ENCODE results near the gene SELL.

DNA sequence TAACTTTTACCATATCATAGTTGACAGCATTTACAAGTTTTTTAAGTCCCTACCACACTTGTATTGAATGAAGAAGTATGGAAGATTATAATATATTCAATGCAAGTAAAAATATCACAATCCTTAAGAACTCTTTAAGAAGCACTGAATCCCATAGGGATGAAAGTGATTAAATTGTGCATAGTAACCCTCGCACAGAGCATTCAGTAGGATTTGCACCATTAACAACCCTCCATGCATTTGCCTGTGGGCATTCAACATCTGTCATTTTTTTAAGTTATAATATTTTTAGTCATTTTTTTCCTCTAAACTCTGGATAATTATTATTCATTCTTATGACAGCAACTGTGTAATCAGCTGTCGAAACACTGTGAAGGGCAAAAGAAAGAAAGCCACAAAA, 12.3 kb upstream of the SELL start:
- TF ChIP-seq, protein P1, sequence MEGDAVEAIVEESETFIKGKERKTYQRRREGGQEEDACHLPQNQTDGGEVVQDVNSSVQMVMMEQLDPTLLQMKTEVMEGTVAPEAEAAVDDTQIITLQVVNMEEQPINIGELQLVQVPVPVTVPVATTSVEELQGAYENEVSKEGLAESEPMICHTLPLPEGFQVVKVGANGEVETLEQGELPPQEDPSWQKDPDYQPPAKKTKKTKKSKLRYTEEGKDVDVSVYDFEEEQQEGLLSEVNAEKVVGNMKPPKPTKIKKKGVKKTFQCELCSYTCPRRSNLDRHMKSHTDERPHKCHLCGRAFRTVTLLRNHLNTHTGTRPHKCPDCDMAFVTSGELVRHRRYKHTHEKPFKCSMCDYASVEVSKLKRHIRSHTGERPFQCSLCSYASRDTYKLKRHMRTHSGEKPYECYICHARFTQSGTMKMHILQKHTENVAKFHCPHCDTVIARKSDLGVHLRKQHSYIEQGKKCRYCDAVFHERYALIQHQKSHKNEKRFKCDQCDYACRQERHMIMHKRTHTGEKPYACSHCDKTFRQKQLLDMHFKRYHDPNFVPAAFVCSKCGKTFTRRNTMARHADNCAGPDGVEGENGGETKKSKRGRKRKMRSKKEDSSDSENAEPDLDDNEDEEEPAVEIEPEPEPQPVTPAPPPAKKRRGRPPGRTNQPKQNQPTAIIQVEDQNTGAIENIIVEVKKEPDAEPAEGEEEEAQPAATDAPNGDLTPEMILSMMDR (IDR thresholded peaks at IDR 0.05; ENCODE audit: low read length): no peak
- TF ChIP-seq EZH2 (IDR thresholded peaks at IDR 0.05; ENCODE audit: borderline replicate concordance, low read length): no peak
